Activated CD4-positive, CD25-positive, alpha-beta regulatory T cell treated with anti-CD3 and anti-CD28 coated beads, Interleukin-2, amount 50 U/mL, for 24 hours (primary cell): ENCODE results near the gene WDR90.

Experiments used
- ATAC-seq, 2 donors: fragments of 150-1000 bp; cut with Tn5 transposase; one replicate each; pipeline ENCODE4 v1.10.0; 2021; ENCODE audit warnings: mild to moderate bottlenecking in 1 of 2, moderate library complexity in 1 of 2

The WDR90 gene

GRCh38 chr16:661184-661821 lies 12.1 kb downstream of the WDR90 start:
- no peak for ATAC-seq

GRCh38 chr16:662095-662494 lies 12.9 kb downstream of the WDR90 start:
- ATAC-seq: no peak

DNA sequence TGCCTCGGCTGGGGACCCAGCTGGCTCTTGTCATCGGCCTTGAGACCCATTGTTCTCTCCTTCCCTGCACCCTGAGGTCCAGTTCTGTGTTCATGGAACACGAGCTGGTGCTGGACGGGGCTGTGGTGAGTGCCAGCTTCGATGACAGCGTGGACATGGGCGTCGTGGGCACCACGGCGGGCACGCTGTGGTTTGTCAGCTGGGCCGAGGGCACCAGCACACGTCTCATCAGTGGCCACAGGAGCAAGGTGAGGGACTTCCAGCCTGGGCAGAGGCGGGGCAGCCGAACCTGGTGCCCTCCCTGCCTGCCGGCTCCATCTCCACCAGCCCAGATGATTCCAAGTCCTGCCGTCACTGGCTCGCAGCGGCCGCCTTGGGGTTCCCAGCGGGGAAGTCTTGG lies 13.4 kb downstream of the WDR90 start:
- ATAC-seq: no peak

- ATAC-seq: no peak
These were observed 17.4 kb downstream of the WDR90 start for GRCh38 chr16:666572-666971.

- no peak for ATAC-seq
These were observed 18.1 kb downstream of the WDR90 start for GRCh38 chr16:667113-667779.

- peak; percentile 98 for ATAC-seq
These were observed 18.8 kb downstream of the WDR90 start, which contains the start of gene RHOT2 for GRCh38 chr16:667780-668518. RHOT2 (plus strand) TSS chr16:668132; CDS start chr16:668200, 68 bp downstream.

DNA sequence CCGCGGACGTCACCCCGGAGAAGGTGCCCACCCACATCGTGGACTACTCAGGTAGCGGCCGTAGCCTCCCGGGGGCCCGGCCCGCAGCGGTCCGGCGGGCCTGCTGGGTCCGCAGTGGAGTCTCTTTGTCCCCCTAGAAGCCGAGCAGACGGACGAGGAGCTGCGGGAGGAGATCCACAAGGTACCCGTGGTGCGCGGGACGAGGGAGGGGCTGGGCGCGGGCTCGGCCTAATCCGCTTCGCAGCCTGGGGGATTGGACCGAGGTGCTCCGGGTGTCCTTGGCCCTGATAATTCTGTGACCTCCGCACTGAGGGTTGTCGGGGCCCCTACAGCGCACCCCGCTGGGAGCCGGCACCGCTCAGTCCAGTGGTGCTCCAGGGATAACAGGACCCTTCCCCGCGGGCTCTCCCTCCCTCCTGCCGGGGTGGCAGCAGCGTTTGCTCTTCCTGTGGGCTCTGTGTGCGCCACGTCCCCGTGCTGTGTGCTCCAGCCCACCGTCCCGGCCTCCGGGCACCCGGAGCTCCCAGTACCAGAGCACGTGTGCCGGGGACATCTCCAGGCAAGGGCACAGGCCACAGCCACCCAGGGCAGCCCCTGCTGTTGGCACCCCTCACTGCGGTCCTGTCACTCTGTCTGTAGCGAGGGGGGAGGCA lies 19.5 kb downstream of the WDR90 start:
- ATAC-seq: no peak

- no peak for ATAC-seq
These were observed 20.5 kb downstream of the WDR90 start for GRCh38 chr16:669666-670065.

DNA sequence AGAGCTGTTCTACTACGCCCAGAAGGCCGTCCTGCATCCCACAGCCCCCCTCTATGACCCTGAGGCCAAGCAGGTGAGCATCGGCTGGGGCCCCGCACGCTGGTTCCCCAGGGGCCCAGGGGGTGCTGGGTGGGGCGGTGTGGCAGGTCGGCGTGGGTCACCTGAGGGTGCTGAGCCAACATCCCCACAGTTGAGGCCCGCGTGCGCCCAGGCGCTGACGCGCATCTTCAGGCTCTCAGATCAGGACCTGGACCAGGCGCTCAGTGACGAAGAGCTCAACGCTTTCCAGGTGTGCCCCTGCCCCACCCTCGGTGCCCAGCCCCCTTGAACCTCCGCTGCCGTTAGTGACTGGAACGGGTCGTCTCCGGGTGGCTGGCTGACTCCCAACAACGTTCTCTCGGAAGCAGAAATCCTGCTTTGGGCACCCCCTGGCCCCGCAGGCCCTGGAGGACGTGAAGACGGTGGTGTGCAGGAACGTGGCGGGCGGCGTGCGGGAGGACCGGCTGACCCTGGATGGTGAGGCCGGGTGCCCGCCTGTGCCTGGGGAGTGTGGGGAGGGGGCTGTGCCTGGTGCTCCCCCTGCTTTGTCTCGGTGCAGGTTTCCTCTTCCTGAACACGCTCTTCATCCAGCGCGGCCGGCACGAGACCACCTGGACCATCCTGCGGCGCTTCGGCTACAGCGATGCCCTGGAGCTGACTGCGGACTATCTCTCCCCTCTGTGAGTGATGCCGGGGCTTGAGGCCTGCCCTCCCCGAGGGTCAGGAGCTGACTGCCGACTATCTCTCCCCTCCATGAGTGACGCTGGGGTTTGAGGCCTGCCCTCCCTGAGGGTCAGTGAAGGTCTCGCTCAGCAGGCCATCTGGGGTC lies 21.6 kb downstream of the WDR90 start:
- no peak for ATAC-seq

- no peak for ATAC-seq
These were observed 22.4 kb downstream of the WDR90 start for GRCh38 chr16:671353-672131.

DNA sequence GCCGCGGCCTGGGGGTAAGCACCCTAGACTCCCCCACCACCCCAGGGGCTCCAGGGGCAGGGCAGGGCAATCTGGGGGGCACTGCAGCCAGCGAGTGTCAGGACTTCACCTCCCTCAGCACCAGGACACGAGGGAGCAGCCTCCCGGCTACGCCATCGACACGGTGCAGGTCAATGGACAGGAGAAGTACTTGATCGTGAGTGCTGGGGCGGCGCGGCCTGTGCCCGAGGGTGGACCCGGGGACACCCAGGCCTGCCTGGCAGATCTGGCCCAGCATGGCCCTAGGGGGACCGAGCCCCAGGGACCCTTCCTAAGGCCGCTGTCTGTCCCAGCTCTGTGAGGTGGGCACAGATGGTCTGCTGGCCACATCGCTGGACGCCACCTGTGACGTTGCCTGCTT lies 23.2 kb downstream of the WDR90 start:
- ATAC-seq: no peak

- ATAC-seq: no peak
These were observed 23.7 kb downstream of the WDR90 start for GRCh38 chr16:672851-673250.

DNA sequence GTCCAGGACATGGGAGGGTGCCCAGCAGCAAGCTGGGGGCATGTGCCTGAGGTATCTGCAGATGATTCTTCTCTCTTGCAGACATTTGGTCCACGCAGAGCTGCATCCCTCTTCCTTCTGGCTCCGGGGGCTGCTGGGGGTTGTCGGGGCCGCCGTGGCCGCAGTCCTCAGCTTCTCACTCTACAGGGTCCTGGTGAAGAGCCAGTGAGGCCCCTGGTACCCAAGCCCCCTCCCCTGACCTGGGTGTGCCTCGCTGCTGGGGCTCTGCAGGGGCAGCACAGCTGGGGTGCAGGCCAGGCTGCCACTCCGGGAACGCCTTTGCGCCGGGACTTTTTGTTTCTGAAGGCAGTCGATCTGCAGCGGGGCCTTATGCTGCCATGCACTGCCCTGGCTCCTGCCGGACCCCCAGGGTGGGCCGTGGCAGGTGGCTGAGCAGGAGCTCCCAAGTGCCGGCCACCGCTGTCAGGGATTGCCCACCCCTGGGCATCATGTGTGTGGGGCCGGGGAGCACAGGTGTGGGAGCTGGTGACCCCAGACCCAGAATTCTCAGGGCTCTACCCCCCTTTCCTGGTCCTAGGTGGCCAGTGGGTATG lies 24.3 kb downstream of the WDR90 start:
- no peak for ATAC-seq

GRCh38 chr16:674214-674881 lies 25.2 kb downstream of the WDR90 start:
- no peak for ATAC-seq

- ATAC-seq: no peak
These were observed 26.1 kb downstream of the WDR90 start, which contains the start of gene RHBDL1 for GRCh38 chr16:674968-675883. RHBDL1 (plus strand) TSS chr16:675671; CDS start chr16:675791, 120 bp downstream.

GRCh38 chr16:675884-676564 lies 26.9 kb downstream of the WDR90 start:
- no peak for ATAC-seq

DNA sequence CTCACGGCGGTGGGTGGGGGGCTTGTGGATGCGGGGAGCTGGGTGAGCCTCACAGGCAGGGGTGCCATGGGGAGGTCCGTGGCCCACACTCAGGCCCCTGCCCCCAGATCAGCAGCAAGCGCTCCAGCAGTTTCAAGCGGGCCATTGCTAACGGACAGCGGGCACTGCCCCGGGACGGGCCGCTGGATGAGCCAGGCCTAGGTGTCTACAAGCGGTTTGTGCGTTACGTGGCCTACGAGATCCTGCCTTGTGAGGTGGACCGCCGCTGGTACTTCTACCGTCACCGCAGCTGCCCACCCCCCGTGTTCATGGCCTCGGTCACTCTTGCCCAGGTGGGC lies 27.4 kb downstream of the WDR90 start:
- ATAC-seq: no peak

DNA sequence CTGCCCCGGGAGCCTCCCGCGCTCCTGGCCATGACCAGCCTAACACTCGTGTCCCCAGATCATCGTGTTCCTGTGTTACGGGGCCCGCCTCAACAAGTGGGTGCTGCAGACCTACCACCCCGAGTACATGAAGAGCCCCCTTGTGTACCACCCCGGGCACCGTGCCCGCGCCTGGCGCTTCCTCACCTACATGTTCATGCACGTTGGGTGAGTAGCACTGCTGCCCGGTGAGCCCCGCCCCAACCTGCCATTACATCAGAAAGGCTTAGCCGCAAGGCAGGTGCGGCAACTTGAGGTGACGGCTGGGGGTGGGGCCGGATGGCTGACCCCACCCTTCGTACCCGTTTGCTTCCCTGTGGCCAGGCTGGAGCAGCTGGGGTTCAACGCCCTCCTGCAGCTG lies 27.7 kb downstream of the WDR90 start:
- ATAC-seq: no peak
